Astrocyte of the cerebellum (primary cell): ENCODE data around the gene BICD2.

Experiments
- DNase-seq: peaks from one replicate; pipeline ENCODE4 v3.0.0-alpha.2; 2011; ENCODE audit warnings: low read depth
- H3K4me3 ChIP-seq: 2 replicates; pipeline ENCODE4 v1.5.1; 2011; ENCODE audit warnings: mild to moderate bottlenecking, low read depth, low read length, moderate library complexity
- in situ Hi-C: cut with HindIII; loops from 2 replicates; pipeline ENCODE4 v1.10.0; 2017; ENCODE audit warnings: low sequenced_read_pairs
- TF ChIP-seq, protein P1 (sequence below): IDR thresholded peaks from 2 replicates; pipeline ENCODE4 v1.5.1; 2012; ENCODE audit warnings: low read length, low read depth, moderate library complexity, mild to moderate bottlenecking; ENCODE audit errors: missing control alignments

The BICD2 gene

GRCh38 chr9:92715488-92716231 lies 49.0 kb downstream of the BICD2 start:
- no peak for DNase-seq
- in situ Hi-C loops = no loop called here
- H3K4me3 ChIP-seq = no peak overlapping the region
- TF ChIP-seq, protein P1, sequence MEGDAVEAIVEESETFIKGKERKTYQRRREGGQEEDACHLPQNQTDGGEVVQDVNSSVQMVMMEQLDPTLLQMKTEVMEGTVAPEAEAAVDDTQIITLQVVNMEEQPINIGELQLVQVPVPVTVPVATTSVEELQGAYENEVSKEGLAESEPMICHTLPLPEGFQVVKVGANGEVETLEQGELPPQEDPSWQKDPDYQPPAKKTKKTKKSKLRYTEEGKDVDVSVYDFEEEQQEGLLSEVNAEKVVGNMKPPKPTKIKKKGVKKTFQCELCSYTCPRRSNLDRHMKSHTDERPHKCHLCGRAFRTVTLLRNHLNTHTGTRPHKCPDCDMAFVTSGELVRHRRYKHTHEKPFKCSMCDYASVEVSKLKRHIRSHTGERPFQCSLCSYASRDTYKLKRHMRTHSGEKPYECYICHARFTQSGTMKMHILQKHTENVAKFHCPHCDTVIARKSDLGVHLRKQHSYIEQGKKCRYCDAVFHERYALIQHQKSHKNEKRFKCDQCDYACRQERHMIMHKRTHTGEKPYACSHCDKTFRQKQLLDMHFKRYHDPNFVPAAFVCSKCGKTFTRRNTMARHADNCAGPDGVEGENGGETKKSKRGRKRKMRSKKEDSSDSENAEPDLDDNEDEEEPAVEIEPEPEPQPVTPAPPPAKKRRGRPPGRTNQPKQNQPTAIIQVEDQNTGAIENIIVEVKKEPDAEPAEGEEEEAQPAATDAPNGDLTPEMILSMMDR = no peak

DNA sequence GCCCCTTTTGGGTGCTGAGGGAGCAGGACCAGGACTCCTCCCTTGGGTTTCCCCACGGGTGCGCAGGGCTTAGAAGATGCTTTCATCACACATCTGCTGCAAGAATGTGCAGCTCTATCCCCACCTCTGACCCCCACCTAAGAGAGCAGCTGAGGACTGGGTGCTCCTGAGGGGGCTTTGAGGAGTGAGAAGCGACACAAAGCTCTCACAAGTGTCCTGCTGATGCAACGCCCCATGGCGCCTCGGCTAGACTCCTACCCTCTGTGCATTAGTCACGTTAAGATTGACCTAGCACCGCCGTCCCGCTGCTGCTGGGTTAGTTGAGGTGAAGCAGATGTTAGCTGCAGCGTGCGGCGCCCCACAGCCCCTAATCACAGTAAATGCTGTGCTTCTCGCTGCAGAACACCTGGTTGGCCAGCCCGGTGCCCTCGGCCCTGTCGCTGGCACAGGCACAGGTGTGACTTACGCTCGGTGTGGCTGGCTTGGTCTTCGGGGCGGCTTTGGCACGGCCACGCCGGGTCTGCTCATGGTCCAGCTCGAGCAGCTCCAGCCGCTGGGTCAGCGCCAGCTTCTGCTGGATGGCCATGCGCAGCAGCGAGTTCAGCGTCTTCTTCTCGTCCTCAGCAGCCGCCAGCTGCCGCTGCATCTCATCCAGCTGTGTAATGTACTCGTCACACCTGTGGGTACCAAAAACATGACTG lies 49.7 kb downstream of the BICD2 start:
- no peak for DNase-seq
- TF ChIP-seq, protein P1 = no peak
- no peak overlapping the region for H3K4me3 ChIP-seq
- in situ Hi-C loops = no loop called here

GRCh38 chr9:92714016-92714415 lies 50.6 kb downstream of the BICD2 start:
- DNase-seq = no peak
- in situ Hi-C loops = no loop called here
- no peak overlapping the region for H3K4me3 ChIP-seq
- TF ChIP-seq, protein P1 = no peak

- no peak for DNase-seq
- TF ChIP-seq, protein P1 = no peak
- H3K4me3 ChIP-seq = no peak overlapping the region
- in situ Hi-C loops = no loop called here
Measured at GRCh38 chr9:92713528-92713927, 51.1 kb downstream of the BICD2 start.

GRCh38 chr9:92712767-92713166 lies 51.9 kb downstream of the BICD2 start:
- in situ Hi-C loops = no loop called here
- no peak overlapping the region for H3K4me3 ChIP-seq
- no peak for DNase-seq
- TF ChIP-seq, protein P1 = no peak

- TF ChIP-seq, protein P1 = no peak
- in situ Hi-C loops = no loop called here
- H3K4me3 ChIP-seq = no peak overlapping the region
- DNase-seq = no peak
Measured at GRCh38 chr9:92711844-92712243, 52.8 kb downstream of the BICD2 start.
